ENCODE measurements around the gene ABCC1. TPM values are rescaled to one million over a fixed set of nuclear protein-coding genes. Genes with fewer than 3 reads are reported as not detected.

The ABCC1 gene
- total and polyA plus RNA-seq, 2 of the 8 experiments (the other 6 are each of a cell fraction or from before 2014, with no cell fraction given): 42.6 to 66.8 TPM

DNA sequence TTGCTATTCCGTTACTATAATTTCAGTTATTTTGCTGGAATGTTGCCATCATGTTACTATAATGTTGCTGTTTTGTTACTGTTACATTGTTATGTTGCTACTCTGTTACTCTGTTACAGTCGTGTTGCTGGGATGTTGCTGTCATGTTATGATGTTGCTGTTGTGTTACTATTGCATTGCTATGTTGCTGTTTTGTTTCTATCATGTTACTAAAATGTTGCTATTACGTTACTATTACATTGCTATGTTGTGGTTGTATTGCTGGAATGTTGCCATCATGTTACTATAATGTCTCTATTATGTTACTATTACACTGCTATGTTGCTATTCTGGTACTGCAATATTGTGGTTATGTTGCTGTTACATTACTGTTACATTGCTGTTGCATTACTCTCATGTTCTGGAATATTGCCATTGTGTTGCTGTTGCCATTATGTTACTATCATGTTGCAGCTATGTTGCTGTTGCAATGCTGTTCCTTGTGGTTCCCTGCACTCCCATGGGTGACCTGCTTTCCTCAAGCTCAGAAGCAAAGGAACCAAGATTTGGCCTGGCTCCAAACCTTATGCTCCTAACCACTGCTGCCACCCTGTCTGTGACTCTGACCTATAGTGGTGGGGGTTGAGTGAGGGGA, 209.4 kb downstream of the ABCC1 start (continued):
- TF ChIP-seq GTF2F1 (IDR thresholded peaks at IDR 0.05; ENCODE audit: borderline replicate concordance, low read depth, low read length): no peak
- TF ChIP-seq EZH2 (IDR thresholded peaks at IDR 0.05; ENCODE audit: low read depth, low read length, severe bottlenecking): no peak
- TF ChIP-seq BACH1 (IDR thresholded peaks at IDR 0.05; ENCODE audit: low read length): no peak
